ENCODE data around the gene ABCC1.

The ABCC1 gene

DNA sequence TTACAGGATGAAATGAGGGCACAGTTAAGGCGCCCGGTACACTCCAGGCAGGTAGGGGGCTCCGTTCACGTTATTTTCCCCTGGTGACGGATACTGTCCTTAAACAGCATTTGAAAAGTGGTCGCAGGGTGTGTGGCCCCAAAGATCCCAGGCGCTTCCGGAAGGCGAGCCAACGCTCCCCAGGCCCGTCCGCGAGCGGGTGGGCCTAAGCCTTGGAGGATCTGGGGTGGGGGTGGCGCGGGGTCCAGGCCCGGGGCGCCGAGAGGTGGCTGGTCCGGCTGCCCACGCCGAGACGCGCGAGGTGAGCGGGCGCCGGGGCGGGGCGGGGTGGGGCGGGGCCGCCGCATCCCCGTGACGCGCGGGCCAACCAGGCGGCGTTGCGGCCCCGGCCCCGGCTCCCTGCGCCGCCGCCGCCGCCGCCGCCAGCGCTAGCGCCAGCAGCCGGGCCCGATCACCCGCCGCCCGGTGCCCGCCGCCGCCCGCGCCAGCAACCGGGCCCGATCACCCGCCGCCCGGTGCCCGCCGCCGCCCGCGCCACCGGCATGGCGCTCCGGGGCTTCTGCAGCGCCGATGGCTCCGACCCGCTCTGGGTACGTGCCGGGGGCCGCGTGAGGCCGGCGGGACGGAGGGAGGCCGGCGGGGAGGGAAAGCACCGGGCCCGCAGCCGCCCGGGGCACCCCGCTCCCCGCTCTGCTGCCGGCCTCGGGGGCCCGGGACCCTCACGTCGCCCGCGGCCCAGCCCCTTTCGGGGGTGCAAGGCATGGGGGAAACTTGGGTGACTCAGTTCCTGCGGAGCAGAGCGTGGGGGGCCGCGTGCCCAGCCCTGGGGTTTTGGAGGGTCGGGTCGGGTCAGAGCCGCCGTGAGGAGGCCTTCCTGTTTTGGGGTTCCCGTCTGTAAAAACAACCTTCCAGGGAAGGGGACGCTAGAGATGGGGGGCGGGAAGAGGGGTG lies at the start of gene ABCC1:
Gene ABCC1, plus strand, starts transcription at position 407 of the 951 bp plus-strand sequence. Its CDS starts 136 bp downstream, at position 543.
- TF ChIP-seq CTCF (IDR thresholded peaks at IDR 0.05; ENCODE audit: insufficient read depth, low read depth, low read length, missing control alignments): no peak
- peak within 1 kb of the TSS; percentile 91 for H3K4me3 ChIP-seq (ENCODE audit: low read depth, low read length)
- DNase-seq (ENCODE audit: low read depth): peak; percentile 64

GRCh38 chr16:15900357-15900756 lies 49.1 kb upstream of the ABCC1 start:
- no peak for DNase-seq (ENCODE audit: low read depth)
- no peak overlapping the region for H3K4me3 ChIP-seq (ENCODE audit: low read depth, low read length)
- TF ChIP-seq CTCF (IDR thresholded peaks at IDR 0.05; ENCODE audit: insufficient read depth, low read depth, low read length, missing control alignments): no peak

GRCh38 chr16:15900901-15901500 lies 48.4 kb upstream of the ABCC1 start:
- H3K4me3 ChIP-seq (ENCODE audit: low read depth, low read length): no peak overlapping the region
- TF ChIP-seq CTCF (IDR thresholded peaks at IDR 0.05; ENCODE audit: insufficient read depth, low read depth, low read length, missing control alignments): no peak
- no peak for DNase-seq (ENCODE audit: low read depth)

DNA sequence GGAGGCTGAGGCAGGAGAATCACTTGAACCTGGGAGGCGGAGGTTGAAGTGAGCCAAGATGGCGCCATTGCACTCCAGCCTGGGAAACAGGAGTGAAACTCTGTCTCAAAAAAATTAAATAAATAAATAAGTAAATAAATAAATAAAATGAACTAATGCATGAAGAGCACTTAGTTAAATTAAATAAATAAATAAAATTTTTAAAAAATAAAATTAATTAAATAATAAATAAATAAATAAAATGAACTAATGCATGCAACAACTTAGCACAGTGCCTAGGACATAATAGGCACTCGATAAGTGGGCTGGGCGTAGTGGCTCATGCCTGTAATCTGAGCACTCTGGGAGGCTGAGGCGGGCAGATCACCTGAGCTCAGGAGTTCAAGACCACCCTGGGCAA lies 45.5 kb upstream of the ABCC1 start:
- no peak for TF ChIP-seq CTCF (IDR thresholded peaks at IDR 0.05; ENCODE audit: insufficient read depth, low read depth, low read length, missing control alignments)
- DNase-seq (ENCODE audit: low read depth): no peak
- H3K4me3 ChIP-seq (ENCODE audit: low read depth, low read length): no peak overlapping the region

GRCh38 chr16:15906439-15906838 lies 43.0 kb upstream of the ABCC1 start:
- no peak for TF ChIP-seq CTCF (IDR thresholded peaks at IDR 0.05; ENCODE audit: insufficient read depth, low read depth, low read length, missing control alignments)
- DNase-seq (ENCODE audit: low read depth): no peak
- H3K4me3 ChIP-seq (ENCODE audit: low read depth, low read length): no peak overlapping the region

- H3K4me3 ChIP-seq (ENCODE audit: low read depth, low read length): no peak overlapping the region; the same call in 1 of the 2 replicates
- no peak for TF ChIP-seq CTCF (IDR thresholded peaks at IDR 0.05; ENCODE audit: insufficient read depth, low read depth, low read length, missing control alignments)
- peak; percentile 97 for DNase-seq (ENCODE audit: low read depth)
These were observed 41.4 kb upstream of the ABCC1 start for GRCh38 chr16:15907863-15908478.
